Measurements from ENCODE around the gene UGT1A9.

DNA sequence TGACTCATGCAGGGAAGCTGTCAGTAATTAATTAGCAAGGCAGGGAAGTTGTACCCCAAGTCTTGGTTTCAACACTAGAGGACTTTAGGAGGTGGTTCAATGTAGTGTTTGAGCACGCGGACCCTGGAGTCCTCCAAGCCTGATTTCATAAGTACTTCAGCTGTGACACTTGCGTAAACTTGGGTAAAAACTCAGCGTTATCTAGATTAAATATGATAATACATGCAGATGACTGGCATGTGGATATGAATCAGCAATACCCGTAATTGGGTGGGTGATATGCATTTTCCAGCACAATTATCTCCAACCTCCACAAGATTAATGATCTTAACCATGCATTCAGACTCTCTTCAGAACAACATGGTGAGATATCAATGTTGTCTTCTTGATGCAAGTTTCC is 15.2 kb downstream of the UGT1A9 start:
- no peak for TF ChIP-seq EZH2phosphoT487 (IDR thresholded peaks at IDR 0.05; ENCODE audit: insufficient read depth, low read depth)
- TF ChIP-seq EZH2 (IDR thresholded peaks at IDR 0.05; ENCODE audit: insufficient read depth, poor library complexity, severe bottlenecking): no peak
